ENCODE data around the gene PCSK9.

DNA sequence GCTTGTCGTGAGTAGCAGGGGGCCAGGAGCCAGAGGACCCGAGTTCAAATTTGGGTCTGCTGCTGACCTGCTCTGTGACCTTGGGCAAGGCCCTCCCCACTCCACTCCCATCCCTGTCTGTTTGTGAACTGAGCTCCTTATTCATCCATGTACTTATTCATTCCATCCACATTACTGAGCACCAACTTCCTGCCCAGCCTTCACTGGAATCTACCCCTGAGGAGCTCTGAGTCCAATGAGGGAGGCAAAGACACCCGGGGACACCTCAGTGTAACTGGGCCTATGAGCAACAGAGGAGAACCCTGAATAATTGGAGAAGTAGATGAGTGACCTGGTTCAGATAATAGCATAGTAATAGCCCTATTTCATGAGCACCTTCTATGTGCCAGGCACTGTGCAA, 31.7 kb upstream of the PCSK9 start:
- TF ChIP-seq, protein P1, sequence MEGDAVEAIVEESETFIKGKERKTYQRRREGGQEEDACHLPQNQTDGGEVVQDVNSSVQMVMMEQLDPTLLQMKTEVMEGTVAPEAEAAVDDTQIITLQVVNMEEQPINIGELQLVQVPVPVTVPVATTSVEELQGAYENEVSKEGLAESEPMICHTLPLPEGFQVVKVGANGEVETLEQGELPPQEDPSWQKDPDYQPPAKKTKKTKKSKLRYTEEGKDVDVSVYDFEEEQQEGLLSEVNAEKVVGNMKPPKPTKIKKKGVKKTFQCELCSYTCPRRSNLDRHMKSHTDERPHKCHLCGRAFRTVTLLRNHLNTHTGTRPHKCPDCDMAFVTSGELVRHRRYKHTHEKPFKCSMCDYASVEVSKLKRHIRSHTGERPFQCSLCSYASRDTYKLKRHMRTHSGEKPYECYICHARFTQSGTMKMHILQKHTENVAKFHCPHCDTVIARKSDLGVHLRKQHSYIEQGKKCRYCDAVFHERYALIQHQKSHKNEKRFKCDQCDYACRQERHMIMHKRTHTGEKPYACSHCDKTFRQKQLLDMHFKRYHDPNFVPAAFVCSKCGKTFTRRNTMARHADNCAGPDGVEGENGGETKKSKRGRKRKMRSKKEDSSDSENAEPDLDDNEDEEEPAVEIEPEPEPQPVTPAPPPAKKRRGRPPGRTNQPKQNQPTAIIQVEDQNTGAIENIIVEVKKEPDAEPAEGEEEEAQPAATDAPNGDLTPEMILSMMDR (IDR thresholded peaks at IDR 0.05), result no peak
- no peak for TF ChIP-seq POLR2A (IDR thresholded peaks at IDR 0.05)
- no peak for TF ChIP-seq POLR2AphosphoS5 (IDR thresholded peaks at IDR 0.05)
